AML-193 (cell line): ENCODE measurements around the gene GABARAP.

Source experiments
- DNase-seq, 2 experiments: peaks; one replicate each; lab custom pipeline; 2025; lab: John Stamatoyannopoulos, UW

GABARAP gene

GRCh38 chr17:7207120-7208001, 34.9 kb downstream of the GABARAP start:
- no peak for DNase-seq

- no peak for DNase-seq
Measured at GRCh38 chr17:7205561-7205960, 36.7 kb downstream of the GABARAP start.

DNA sequence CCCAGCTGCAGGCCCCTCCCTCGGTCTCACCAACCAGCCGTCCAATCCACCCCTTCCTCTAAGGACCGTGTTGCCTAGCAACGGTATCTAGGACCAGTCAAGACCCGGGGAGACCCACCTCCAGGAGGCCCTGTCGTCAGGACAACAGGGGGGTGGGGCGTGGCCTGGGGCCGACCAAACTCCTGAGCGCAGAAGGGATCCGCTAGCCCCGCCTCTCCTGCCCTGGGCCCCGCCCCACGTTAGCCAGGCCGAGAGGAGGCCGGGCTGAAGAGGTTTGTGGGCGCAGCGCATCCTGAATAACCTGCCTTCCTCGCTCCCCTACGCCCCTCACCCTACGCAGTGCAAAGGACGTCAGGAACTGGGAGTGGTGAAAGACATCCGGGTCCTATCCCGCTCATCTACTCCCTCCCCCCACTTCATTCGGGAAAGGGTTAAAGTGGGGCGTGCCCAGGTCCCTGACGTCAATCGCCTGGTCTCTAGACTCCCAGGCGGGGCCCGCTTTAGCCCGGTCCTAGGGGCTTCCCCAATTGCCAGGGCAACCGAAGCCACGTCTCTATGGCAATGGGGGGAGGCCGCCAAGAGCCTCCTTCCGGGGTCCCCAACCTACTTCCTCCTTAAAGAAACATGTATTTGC, 37.3 kb downstream of the GABARAP start:
- DNase-seq = no peak

GRCh38 chr17:7204336-7204735, 37.9 kb downstream of the GABARAP start:
- DNase-seq = no peak

GRCh38 chr17:7203391-7203790, 38.9 kb downstream of the GABARAP start:
- DNase-seq = no peak

DNA sequence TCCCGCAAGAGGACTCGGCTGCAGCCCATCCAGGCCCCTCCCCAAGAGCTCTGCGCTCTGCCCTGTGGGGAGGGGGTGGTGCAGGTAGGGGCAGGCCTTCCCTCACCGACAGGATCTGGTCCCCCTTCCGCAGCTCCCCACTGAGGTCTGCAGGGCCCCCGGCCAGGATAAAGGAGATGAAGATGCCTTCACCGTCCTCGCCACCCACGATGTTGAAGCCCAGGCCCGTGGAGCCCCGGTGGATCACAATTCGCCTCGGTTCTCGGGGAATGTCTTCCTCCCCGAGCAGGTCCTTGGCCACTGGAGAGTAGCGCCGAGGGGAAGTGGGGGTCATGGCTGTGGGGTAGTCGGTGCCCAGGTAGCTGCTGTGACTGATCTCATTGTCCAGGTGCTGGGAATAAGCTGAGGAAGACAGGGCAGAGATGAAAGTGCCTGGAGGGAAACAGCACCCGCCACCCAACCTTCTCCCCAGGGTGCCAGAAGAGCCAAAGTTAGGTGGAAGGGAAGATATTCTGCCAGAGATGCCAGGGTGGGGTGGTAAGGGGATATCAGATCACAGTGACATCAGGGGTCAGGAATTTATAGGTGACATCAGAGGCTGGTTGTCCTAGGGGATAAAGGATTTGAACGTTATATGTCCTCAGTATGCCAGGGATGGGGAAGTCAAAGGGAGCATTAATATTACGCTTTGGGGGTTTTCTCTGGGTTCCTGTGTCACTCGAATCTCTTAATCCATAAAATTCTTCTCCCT, 45.4 kb downstream of the GABARAP start:
- DNase-seq = no peak

GRCh38 chr17:7195971-7196370, 46.3 kb downstream of the GABARAP start:
- no peak for DNase-seq

GRCh38 chr17:7192271-7192937, 49.8 kb downstream of the GABARAP start:
- DNase-seq = no peak

DNA sequence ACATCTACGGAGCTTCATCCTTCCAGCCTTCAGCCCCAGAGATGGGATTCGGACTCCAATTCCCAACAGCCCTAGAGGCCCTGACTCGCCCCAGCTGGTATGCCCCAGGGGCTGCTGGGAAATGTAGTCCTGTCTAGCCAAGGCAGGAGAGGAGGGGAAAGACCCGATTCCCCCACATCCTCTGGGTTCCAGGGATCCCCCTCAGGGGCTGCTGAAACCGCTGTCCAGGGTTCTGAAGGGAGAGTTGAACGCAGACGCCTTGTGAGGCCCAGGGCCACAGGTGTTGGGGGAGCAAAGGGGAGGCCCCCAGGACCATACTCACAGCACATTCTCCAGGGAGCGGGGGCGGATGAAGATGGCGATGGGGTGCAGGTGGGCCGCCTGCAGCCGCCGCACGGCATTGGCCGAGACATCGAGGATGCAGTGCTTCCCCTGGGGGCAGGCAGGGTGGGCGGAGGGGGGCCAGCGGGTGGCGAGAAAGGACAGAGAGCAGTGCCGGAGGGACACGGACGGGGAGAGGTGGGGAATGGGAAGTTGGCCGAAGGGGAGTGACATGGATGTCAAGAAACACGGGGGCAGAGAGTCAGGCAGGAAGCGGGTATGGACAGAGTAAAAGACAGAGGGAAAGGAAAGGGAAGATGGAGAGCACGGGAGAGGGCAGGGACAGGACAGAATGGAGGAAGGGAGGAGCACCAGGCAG, 50.5 kb downstream of the GABARAP start:
- DNase-seq = no peak

DNA sequence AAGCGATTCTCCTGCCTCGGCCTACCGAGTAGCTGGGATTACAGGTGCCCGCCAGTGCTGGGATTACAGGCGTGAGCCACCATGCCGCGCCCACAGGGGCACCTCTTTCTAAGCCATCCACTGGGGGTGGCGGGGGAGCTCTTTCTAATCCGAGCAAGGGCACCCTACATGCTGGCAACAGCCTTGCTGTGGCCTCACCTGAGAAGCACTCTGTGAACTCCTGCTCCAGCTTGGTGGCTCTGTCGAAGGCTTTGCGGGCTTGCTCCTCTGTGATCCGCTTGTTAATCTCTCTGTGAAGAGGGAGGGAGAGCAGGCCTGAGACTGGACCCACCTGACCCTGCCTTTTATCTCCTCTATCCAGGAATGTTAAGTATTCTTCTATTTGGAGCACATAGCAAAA, 51.2 kb downstream of the GABARAP start:
- DNase-seq = no peak

- no peak for DNase-seq
Measured at GRCh38 chr17:7190276-7190917, 51.9 kb downstream of the GABARAP start.
